OCI-LY7 (cell line): ENCODE measurements around the gene TRMT11. TPM values are rescaled to one million over a fixed set of nuclear protein-coding genes. Genes with fewer than 3 reads are reported as not detected.

ENCODE experiments used
- BruUV-seq: library from RNA; stranded (reverse); fragments of 400-500 nt; replicated peaks from 2 replicates; lab custom pipeline; 2021; lab: Mats Ljungman, UMichigan
- CTCF ChIA-PET: fragments of 300-600 bp; sonication (Branson Sonifier 250); formaldehyde crosslinking; loops from one replicate; lab custom pipeline; 2022; ENCODE audit warnings: antibody characterized with exemption; ENCODE audit not compliant: unreplicated experiment; lab: Charles Lee
- POLR2A ChIA-PET: fragments of 300-600 bp; sonication (Branson Sonifier 250); formaldehyde crosslinking; loops from one replicate; lab custom pipeline; 2022; ENCODE audit warnings: antibody characterized with exemption; lab: Charles Lee
- DNase-seq: peaks from one replicate; pipeline ENCODE4 v3.0.0-alpha.2; 2015; ENCODE audit warnings: low spot score
- H2AFZ ChIP-seq: fragments of 200-600 bp; sonication (generic), shearing (Covaris generic); 2 replicates; pipeline ENCODE4 v1.6.1; 2014; ENCODE audit warnings: mild to moderate bottlenecking, antibody characterized with exemption, low read length, moderate library complexity
- H3K27ac ChIP-seq: fragments of 200-600 bp; sonication (generic); 2 replicates; pipeline ENCODE4 v1.5.1; 2014; ENCODE audit warnings: mixed run types, low read depth, mild to moderate bottlenecking, moderate library complexity, low read length, inconsistent platforms; ENCODE audit not compliant: poor library complexity, severe bottlenecking
- H3K36me3 ChIP-seq: fragments of 200-600 bp; sonication (generic); 2 replicates; pipeline ENCODE4 v1.6.1; 2014; ENCODE audit warnings: mild to moderate bottlenecking, antibody characterized with exemption, low read length, moderate library complexity, mixed read lengths; ENCODE audit not compliant: insufficient read depth
- H3K4me1 ChIP-seq: fragments of 200-600 bp; sonication (generic); 2 replicates; pipeline ENCODE4 v1.5.1; 2014; ENCODE audit warnings: mild to moderate bottlenecking, low read length; ENCODE audit not compliant: insufficient read depth, poor library complexity, severe bottlenecking
- H3K4me2 ChIP-seq: fragments of 200-600 bp; sonication (generic); 2 replicates; pipeline ENCODE4 v1.6.1; 2014; ENCODE audit warnings: mild to moderate bottlenecking, low read length
- H3K4me3 ChIP-seq: fragments of 200-600 bp; sonication (generic); 2 replicates; pipeline ENCODE4 v1.5.1; 2014; ENCODE audit warnings: mild to moderate bottlenecking, low read depth, low read length; ENCODE audit not compliant: poor library complexity, severe bottlenecking
- H3K79me2 ChIP-seq: fragments of 200-600 bp; sonication (generic); 2 replicates; pipeline ENCODE4 v1.6.1; 2016; ENCODE audit warnings: low read depth, mild to moderate bottlenecking, low read length, moderate library complexity, mixed read lengths; ENCODE audit not compliant: insufficient read depth
- H3K9me2 ChIP-seq: fragments of 200-600 bp; sonication (generic); 2 replicates; pipeline ENCODE4 v1.6.1; 2016; ENCODE audit warnings: mild to moderate bottlenecking, low read length, mixed read lengths; ENCODE audit not compliant: insufficient read depth
- H3K9me3 ChIP-seq: fragments of 200-600 bp; sonication (generic); 2 replicates; pipeline ENCODE4 v1.6.1; 2014; ENCODE audit warnings: mild to moderate bottlenecking, mixed run types, low read length, mixed read lengths
- H4K20me1 ChIP-seq: fragments of 200-600 bp; sonication (generic); 2 replicates; pipeline ENCODE4 v1.6.1; 2014; ENCODE audit warnings: mild to moderate bottlenecking, antibody characterized with exemption, low read length, moderate library complexity, mixed read lengths; ENCODE audit not compliant: insufficient read depth
- CTCF ChIP-seq: fragments of 200-600 bp; sonication (generic); conservative IDR thresholded peaks from 2 replicates; pipeline ENCODE4 v1.5.1; 2014; ENCODE audit warnings: mild to moderate bottlenecking, antibody characterized with exemption, low read length, moderate library complexity, mixed read lengths
- EZH2phosphoT487 ChIP-seq: fragments of 200-600 bp; sonication (generic); IDR thresholded peaks from 2 replicates; pipeline ENCODE4 v1.6.1; 2018; ENCODE audit warnings: low read depth, borderline replicate concordance, mild to moderate bottlenecking, mixed run types, antibody characterized with exemption, low read length, moderate library complexity, mixed read lengths
- intact Hi-C: fragments of 100-400 bp; cut with micrococcal nuclease; formaldehyde crosslinking; loops from one replicate; pipeline ENCODE4 v1.10.0; 2022; ENCODE audit not compliant: unreplicated experiment
- total RNA-seq, 2 experiments: library from RNA; depleted of rRNA in 1 of 2; stranded (reverse); fragments of >200 nt in 1 of 2; shearing (Covaris generic) in 1 of 2; gene quantifications; 2 replicates each; pipeline ENCODE4 v1.2.3, GENCODE V29; 2014 to 2022

The TRMT11 gene
- total RNA-seq, 2 experiments from 2014 or later = 32.9 to 46.8 TPM

- intact Hi-C loops = no loop called here
- Histone ChIP-seq H3K4me2 (no peak overlapping the region), H3K9me2 (no peaks in the 10 kb centered on the region), H3K9me3 (no peaks in the 10 kb centered on the region), H3K36me3 (peaks cover 13% of the 10 kb centered on the region), H3K4me1 (no peaks in the 10 kb centered on the region), H4K20me1 (no peaks in the 10 kb centered on the region), H3K79me2 (no peaks in the 10 kb centered on the region), H2AFZ (no peak overlapping the region), H3K27ac (no peak overlapping the region), H3K4me3 (no peak overlapping the region)
- no peak for DNase-seq
- no peak for TF ChIP-seq EZH2phosphoT487
- TF ChIP-seq CTCF = no peak
- CTCF ChIA-PET = no interaction called here
- BruUV-seq = no TSS peak
- POLR2A ChIA-PET = interaction anchor here (0.5 to 0.6 kb wide), 2 partner anchors 87 to 1279 kb away, joined by 3 to 4 read pairs; no protein-coding TSS in a partner anchor
Measured at GRCh38 chr6:126048635-126049034, 62.3 kb downstream of the TRMT11 start.

- Histone ChIP-seq H3K4me2 (no peak overlapping the region), H3K27ac (no peak overlapping the region), H3K4me3 (no peak overlapping the region), H3K79me2 (no peaks in the 10 kb centered on the region), H2AFZ (no peak overlapping the region), H4K20me1 (no peaks in the 10 kb centered on the region), H3K9me2 (no peaks in the 10 kb centered on the region), H3K4me1 (no peaks in the 10 kb centered on the region), H3K36me3 (peaks cover 13% of the 10 kb centered on the region), H3K9me3 (no peaks in the 10 kb centered on the region)
- intact Hi-C loops = no loop called here
- CTCF ChIA-PET = no interaction called here
- BruUV-seq = no TSS peak
- POLR2A ChIA-PET = interaction anchor here (0.7 kb wide), 1 partner anchor 864 kb away, joined by 4 read pairs; no protein-coding TSS in a partner anchor
- no peak for TF ChIP-seq EZH2phosphoT487
- TF ChIP-seq CTCF = no peak
- DNase-seq = no peak
Measured at GRCh38 chr6:126050795-126051194, 64.5 kb downstream of the TRMT11 start.

- POLR2A ChIA-PET = interaction anchor here (1.2 kb wide), 1 partner anchor 45 kb away, joined by 3 read pairs; no protein-coding TSS in a partner anchor
- DNase-seq = no peak
- no peaks in the 10 kb centered on the region for H3K4me1 ChIP-seq
- no peaks in the 10 kb centered on the region for H3K9me2 ChIP-seq
- CTCF ChIA-PET = no interaction called here
- no peak overlapping the region for H2AFZ ChIP-seq
- no peak for TF ChIP-seq EZH2phosphoT487
- TF ChIP-seq CTCF = no peak
- no peaks in the 10 kb centered on the region for H3K9me3 ChIP-seq
- H4K20me1 ChIP-seq = no peaks in the 10 kb centered on the region
- H3K36me3 ChIP-seq = peaks cover 13% of the 10 kb centered on the region
- no peak overlapping the region for H3K27ac ChIP-seq
- no peak overlapping the region for H3K4me2 ChIP-seq
- H3K4me3 ChIP-seq = no peak overlapping the region
- BruUV-seq = no TSS peak
- intact Hi-C loops = no loop called here
- no peaks in the 10 kb centered on the region for H3K79me2 ChIP-seq
Measured at GRCh38 chr6:126051791-126052190, 65.5 kb downstream of the TRMT11 start.
